SK-N-DZ (cell line): ENCODE data around the gene ARHGEF18.
"Not testable (repeated sequence)": the region's sequence is repeated elsewhere in the genome, so short reads cannot be mapped to it uniquely, and the experiment has no call there.

Source experiments
- DNase-seq: peaks from one replicate; pipeline ENCODE4 v3.0.0-alpha.2; 2015; ENCODE audit warnings: low spot score

The ARHGEF18 gene

DNA sequence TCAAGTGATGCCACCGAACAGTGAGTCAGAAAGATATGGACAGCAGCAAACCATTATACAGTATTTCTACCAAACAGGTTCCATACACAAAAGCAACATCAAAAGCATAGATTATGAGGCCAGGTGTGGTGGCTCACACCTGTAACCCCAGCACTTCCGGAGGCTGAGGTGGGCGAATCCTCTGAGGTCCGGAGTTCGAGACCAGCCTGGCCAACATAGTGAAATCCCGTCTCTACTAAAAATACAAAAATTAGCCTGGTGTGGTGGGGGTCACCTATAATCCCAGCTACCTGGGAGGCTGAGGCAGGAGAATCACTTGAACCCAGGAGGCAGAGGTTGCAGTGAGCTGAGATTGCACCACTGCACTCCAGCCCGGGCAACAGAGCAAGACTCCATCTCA, 1.7 kb upstream of the ARHGEF18 start:
- DNase-seq: not testable (repeated sequence)

GRCh38 chr19:7349231-7349591, 474 bp downstream of the ARHGEF18 start:
- no peak for DNase-seq

GRCh38 chr19:7349961-7350711, 1.4 kb downstream of the ARHGEF18 start:
- no peak for DNase-seq

DNA sequence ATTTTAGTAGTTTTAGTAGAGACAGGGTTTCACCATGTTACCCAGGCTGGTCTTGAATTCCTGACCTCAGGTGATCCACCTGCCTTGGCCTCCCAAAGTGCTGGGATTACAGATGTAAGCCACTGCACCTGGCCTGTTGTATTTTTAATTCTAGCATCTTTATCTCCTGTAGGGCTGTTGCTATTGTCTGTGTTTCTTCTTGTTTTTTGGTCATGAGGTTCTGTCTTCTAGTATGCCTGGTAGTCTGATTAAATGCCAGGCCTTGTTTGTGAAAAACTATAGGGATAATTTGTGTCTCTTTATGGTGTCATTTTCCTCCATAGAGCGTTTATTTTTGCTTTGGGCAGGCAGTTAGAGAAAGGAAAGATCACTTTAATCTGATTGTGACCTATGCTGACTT, 3.1 kb downstream of the ARHGEF18 start:
- DNase-seq: no peak

- no peak for DNase-seq
Measured at GRCh38 chr19:7355151-7355820, 6.5 kb downstream of the ARHGEF18 start.

DNA sequence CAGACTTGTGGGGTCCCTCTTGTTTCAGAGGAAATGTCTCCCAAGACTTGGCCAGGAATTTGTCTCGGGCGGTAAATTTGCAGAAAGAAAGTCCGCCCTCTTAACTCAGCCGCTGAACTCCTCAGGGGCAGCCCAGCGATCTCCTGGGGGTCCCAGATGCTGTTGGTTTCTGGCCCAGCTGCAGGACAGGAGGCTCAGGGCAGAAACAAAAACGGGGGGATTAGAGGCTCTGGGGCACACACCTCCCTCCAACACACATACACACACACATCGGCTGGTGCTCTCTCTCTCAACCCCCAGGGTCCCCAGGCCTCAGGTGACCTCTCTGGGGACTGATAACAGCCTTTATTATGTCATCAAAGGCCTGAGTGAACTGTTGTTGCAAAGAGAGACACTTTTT, 7.1 kb downstream of the ARHGEF18 start:
- no peak for DNase-seq

DNA sequence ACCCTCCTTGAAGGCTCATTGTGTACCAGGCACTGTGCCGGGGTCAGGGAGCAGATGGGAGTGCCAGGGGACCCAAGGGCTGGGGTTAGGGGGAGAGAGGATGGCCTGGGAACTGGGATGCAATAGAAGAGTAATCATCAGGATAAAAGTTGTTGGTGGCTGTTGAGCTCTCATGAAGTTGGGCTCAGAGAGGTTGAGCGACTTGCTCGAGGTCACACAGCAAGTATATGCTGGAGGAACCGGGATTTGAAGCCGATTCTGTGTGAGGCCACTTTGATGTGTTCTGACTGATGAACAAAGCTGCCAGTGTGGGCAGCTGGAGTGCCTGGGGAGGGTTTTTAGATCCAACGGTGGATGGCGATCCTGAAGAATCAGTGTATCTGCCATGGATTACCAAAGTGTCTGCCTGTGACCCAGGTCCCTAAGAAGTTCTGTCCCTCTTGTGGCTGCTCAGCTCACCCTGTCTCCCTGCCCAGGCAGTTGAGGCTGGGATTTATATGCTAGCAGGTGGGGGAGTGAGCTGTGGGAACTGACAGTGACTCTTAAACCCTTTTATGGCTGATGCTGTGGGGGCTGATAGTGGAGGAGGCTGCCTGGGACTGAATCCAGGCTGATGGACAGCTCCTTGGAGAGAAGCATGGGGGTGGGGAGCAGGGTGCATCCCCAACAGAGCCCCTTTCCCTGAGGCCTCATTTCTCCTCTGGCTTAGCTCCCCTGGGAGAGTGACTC, 8.3 kb downstream of the ARHGEF18 start:
- DNase-seq: no peak

DNA sequence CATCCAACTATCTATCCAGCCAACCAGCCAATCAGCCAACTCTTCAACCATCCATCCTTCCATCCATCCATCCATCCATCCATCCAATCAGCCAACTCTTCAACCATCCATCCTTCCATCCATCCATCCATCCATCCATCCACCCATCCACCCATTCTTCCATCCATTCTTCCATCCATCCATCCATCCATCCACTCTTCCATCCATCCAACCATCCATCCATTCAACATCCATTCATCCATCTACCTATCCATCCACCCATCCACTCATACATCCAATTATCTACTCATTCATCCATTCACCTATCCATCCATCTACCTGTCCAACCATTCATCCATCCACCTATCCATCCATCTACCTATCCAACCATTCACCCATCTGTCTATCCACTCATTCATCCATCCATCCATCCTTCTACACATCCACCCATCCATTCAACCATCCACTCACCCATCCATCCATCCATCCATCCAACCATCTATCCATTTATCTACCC, 9.4 kb downstream of the ARHGEF18 start:
- no peak for DNase-seq

DNA sequence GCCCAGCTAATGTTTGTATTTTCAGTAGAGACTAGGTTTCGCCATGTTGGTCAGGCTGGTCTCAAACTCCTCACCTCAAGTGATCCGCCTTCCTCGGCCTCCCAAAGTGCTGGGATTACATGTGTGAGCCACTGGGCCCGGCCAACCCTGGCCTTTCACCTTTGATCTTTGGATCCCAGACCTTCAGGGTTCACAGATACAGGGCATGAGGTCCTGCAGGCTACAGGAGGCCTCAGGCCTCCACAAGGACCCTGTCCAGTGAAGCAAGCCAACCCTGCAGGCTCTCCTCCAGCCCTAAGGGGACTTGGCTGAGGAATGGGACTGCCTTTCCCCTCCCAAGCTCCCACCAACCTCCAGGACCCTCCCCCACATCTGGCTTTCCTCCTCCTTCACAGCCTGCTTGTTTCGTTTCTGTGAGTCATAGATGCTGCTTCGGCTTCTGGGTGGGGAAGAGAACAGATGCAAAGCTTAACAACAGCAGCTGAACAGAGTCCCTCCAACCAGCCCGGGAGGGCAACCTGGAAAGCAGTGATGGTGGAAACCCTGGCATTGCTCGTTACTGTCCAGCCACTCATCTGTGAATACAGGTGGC, 11.8 kb downstream of the ARHGEF18 start:
- DNase-seq: no peak

DNA sequence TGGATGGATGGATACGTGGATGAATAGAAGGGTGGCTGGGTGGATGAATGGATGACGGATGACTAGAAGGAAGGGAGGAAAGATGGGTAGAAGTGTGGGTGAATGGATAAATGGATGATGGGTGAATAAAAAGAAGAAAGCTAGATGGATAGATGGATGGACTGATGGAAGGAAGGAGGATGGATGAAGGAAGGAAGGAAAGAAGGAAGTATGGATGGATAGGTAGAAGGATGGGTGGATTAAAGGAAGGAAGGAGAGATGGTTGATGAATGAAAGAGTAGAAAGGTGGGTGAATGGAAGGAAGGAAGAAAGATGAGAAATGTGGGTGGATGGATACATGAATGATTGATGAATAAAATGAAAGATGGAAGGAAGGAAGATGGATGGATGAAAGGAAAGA, 14.5 kb downstream of the ARHGEF18 start:
- no peak for DNase-seq

GRCh38 chr19:7366701-7367420, 18.1 kb downstream of the ARHGEF18 start:
- peak; percentile 31 for DNase-seq

GRCh38 chr19:7368456-7368855, 19.7 kb downstream of the ARHGEF18 start:
- DNase-seq: peak; percentile 48

DNA sequence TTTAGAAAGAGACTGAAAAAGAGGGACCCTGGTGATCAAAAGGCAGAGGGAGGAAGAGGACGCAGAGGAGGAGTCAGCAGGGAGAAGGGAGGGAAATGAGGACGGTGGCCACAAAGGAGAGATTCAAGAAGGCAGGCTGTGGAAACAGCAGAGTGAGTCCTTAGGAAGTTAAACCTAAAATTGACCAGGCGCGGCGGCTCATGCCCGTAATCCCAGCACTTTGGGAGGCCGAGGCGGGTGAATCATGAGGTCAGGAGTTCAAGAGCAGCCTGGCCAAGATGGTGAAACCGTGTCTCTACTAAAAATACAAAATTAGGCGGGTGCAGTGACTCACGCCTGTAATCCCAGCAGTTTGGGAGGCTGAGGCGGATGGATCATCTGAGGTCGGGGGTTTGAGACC, 20.1 kb downstream of the ARHGEF18 start:
- DNase-seq: not testable (repeated sequence)

GRCh38 chr19:7370546-7370945, 21.8 kb downstream of the ARHGEF18 start:
- DNase-seq: no peak

- DNase-seq: no peak
Measured at GRCh38 chr19:7371001-7371400, 22.3 kb downstream of the ARHGEF18 start.

- DNase-seq: no peak
Measured at GRCh38 chr19:7372810-7373209, 24.1 kb downstream of the ARHGEF18 start.

DNA sequence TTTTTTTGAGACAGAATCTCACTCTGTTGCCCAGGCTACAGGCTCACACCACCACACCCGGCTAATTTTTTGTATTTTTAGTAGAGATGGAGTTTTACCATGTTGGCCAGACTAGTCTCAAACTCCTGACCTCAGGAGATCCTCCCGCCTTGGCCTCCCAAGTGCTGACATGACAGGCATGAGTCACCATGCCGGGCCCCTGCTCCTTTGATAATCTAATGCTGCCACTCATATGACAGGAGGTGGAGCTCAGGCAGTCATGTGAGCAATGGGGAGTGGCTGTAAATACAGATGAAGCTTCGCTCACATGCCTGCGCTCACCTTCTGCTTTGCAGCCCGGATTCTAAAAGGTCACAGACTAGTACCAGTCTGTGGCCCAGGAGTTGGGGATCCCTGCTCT, 25.1 kb downstream of the ARHGEF18 start:
- no peak for DNase-seq

DNA sequence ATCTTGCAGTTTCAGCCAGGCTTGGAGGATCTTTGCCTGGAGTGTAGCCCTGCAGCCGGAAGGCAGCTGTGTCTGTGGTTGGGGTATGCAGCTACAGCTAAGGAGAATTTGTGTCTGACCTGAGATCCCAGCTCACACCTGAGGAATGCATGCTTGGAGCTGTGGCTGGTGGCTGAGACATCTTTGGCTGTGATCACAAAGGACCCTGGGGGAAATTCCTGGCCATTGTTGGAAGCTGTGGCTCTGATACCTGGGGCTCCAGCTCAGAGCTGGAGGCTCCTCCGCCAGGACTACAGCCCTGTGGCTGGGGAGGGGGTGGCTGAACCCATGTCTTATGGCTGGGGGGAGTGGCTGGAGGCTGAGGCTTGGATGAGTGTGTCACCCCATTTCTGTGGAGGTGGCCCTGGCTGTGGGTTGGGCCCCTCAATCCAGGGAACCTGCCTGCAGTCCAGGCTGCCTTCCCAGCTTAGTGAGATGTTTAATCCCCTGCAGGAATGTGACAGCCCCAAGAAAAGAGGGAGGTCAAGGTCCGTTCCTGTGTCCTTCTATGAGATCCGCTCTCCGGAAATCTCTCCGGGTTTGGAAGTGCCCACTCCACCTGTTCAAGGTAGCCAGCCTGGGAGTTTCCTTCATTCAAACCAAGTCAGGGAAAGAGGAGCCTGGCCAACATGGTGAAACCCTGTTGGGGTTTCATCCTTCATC, 27.6 kb downstream of the ARHGEF18 start:
- DNase-seq: no peak

DNA sequence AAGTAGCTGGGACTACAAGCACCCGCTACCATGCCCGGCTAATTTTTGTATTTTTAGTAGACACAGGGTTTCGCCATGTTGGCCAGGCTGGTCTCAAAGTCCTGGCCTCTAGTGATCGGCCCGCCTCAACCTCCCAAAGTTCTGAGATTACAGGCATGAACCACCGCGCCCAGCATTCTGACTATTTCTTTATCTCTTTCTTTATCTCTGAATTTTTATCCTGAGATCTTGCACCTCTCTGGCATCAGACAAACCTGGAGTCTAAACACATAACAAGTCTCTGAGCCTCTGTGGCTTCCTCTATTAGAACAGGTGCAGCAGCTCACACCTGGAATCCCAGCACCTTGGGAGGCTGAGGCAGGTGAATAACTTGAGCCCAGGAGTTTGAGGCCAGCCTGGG, 28.5 kb downstream of the ARHGEF18 start:
- no peak for DNase-seq

GRCh38 chr19:7381073-7381390, 32.3 kb downstream of the ARHGEF18 start:
- no peak for DNase-seq

DNA sequence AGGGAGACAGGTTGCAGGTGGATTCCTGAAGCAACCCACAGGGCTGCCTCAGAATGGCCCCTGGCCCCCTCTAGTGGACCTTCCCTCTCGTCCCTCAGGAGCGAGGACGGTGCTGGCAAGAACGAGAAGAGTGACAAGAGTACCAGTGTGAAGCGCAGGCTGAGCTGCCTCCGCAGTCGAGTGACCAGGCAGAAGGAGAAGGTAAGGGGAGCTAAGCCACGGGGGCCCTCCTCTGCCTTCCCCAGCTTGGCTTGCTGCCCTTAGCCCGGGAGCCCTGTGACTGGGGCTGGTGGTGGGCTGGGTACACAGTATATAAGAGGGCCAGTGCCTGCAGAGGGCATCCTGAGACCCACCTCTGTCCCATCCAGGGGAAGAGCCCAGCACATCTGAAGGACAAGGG, 34.0 kb downstream of the ARHGEF18 start:
- DNase-seq: no peak
